Panc1 (cell line): ENCODE measurements around the gene YIF1A. TPM values are rescaled to one million over a fixed set of nuclear protein-coding genes. Genes with fewer than 3 reads are reported as not detected.

Experiments used
- ATAC-seq: fragments of 200-7000 bp; cut with Tn5 transposase; 2 replicates; pipeline ENCODE4 v1.9.1; 2020; ENCODE audit warnings: mild to moderate bottlenecking, moderate library complexity
- BruUV-seq: library from RNA; stranded (reverse); fragments of 400-500 nt; replicated peaks from 2 replicates; lab custom pipeline; 2021; lab: Mats Ljungman, UMichigan
- CTCF ChIA-PET: fragments of 300-600 bp; sonication (Branson Sonifier 250); formaldehyde crosslinking; loops from one replicate; lab custom pipeline; 2022; ENCODE audit warnings: antibody characterized with exemption; lab: Charles Lee
- POLR2A ChIA-PET: fragments of 300-600 bp; sonication (Branson Sonifier 250); formaldehyde crosslinking; loops from one replicate; lab custom pipeline; 2022; ENCODE audit warnings: antibody characterized with exemption; lab: Charles Lee
- DNase-seq: peaks from one replicate; pipeline ENCODE4 v3.0.0-alpha.2; 2010; ENCODE audit warnings: low read depth, low spot score
- H3K27ac ChIP-seq: 2 replicates; pipeline ENCODE4 v1.5.1; 2011; ENCODE audit warnings: mild to moderate bottlenecking, low read length, inconsistent platforms
- H3K27me3 ChIP-seq: fragments of 200-500 bp; sonication (Bioruptor generic); 2 replicates; pipeline ENCODE4 v1.6.0; 2014; ENCODE audit warnings: low read length, inconsistent platforms; ENCODE audit not compliant: control insufficient read depth, insufficient read depth
- H3K36me3 ChIP-seq: fragments of 200-500 bp; sonication (Bioruptor generic); 2 replicates; pipeline ENCODE4 v1.5.1; 2014; ENCODE audit warnings: inconsistent platforms, mild to moderate bottlenecking, low read length, moderate library complexity; ENCODE audit not compliant: control insufficient read depth, insufficient read depth
- H3K4me1 ChIP-seq: 2 replicates; pipeline ENCODE4 v1.5.1; 2011; ENCODE audit warnings: inconsistent platforms, mild to moderate bottlenecking, low read length, moderate library complexity; ENCODE audit not compliant: control insufficient read depth, insufficient read depth
- H3K4me3 ChIP-seq, 2 experiments: 2 replicates each; pipeline ENCODE4 v1.5.1; 2011 to 2012; ENCODE audit warnings: low read depth in 2 of 2, low read length in 2 of 2, mild to moderate bottlenecking in 2 of 2, inconsistent platforms in 1 of 2, moderate library complexity in 1 of 2
- H3K9me3 ChIP-seq: fragments of 200-500 bp; sonication (Bioruptor generic); 2 replicates; pipeline ENCODE4 v1.5.1; 2014; ENCODE audit warnings: low read depth, mild to moderate bottlenecking, inconsistent platforms, low read length, moderate library complexity; ENCODE audit not compliant: control insufficient read depth, insufficient read depth
- CTCF ChIP-seq: fragments of 450-650 bp; IDR thresholded peaks from 2 replicates; pipeline ENCODE4 v1.5.1; 2017; ENCODE audit warnings: mild to moderate bottlenecking
- POLR2AphosphoS5 ChIP-seq: IDR thresholded peaks from 2 replicates; pipeline ENCODE4 v1.6.1; 2012; ENCODE audit warnings: mild to moderate bottlenecking, low read depth, low read length, moderate library complexity
- REST ChIP-seq, 2 experiments: IDR thresholded peaks; 2 replicates each; pipeline ENCODE4 v1.6.1; 2011 to 2012; ENCODE audit warnings: low read depth in 2 of 2, control low read depth in 1 of 2, low read length in 1 of 2, mild to moderate bottlenecking in 1 of 2, moderate library complexity in 1 of 2; ENCODE audit not compliant: insufficient read depth in 1 of 2
- SIN3A ChIP-seq: IDR thresholded peaks from 2 replicates; pipeline ENCODE4 v1.6.1; 2012; ENCODE audit warnings: low read depth, mild to moderate bottlenecking, low read length, moderate library complexity, borderline replicate concordance; ENCODE audit not compliant: insufficient read depth
- TCF7L2 ChIP-seq: IDR thresholded peaks from 2 replicates; pipeline ENCODE4 v1.6.1; 2011; ENCODE audit warnings: mild to moderate bottlenecking, low read depth, low read length, inconsistent platforms
- in situ Hi-C: cut with HindIII; loops from 2 replicates; pipeline ENCODE4 v1.10.0; 2016; ENCODE audit warnings: low sequenced_read_pairs, low pct_unique_long_range_greater_than_20kb
- intact Hi-C: fragments of 100-400 bp; cut with micrococcal nuclease; formaldehyde crosslinking; loops from one replicate; pipeline ENCODE4 v1.10.0; 2022; ENCODE audit not compliant: unreplicated experiment
- total RNA-seq: library from RNA; stranded (reverse); gene quantifications from one replicate; pipeline ENCODE4 v1.2.1, GENCODE V29; 2021; ENCODE audit not compliant: unreplicated experiment

The YIF1A gene
- total RNA-seq, 1 experiment from 2014 or later, result 196 TPM

- Histone ChIP-seq H3K36me3 (no peaks in the 10 kb centered on the region; the same call in none of the 2 replicates), H3K9me3 (no peaks in the 10 kb centered on the region), H3K4me3 (no peak overlapping the region), H3K27ac (no peak overlapping the region), H3K4me1 (peaks cover 42% of the 10 kb centered on the region), H3K27me3 (no peaks in the 10 kb centered on the region)
- CTCF ChIA-PET, result interaction anchor here (0.6 kb wide), 1 partner anchor 470 kb away, joined by 8 read pairs; no protein-coding TSS in a partner anchor
- POLR2A ChIA-PET, result interaction anchor here (0.7 kb wide), 1 partner anchor 29 kb away, joined by 3 read pairs; no protein-coding TSS in a partner anchor
- no peak for ATAC-seq
- in situ Hi-C loops (no loop called here), intact Hi-C loops (no loop called here)
- no peak for TF ChIP-seq REST (IDR thresholded peaks at IDR 0.05; ENCODE audit: insufficient read depth in 1 of 2, low read depth in 2 of 2, low read length in 1 of 2)
- no peak for TF ChIP-seq SIN3A
- TF ChIP-seq POLR2AphosphoS5, result no peak
- no peak for TF ChIP-seq CTCF
- no peak for TF ChIP-seq TCF7L2
- no TSS peak for BruUV-seq
- no peak for DNase-seq
Measured at GRCh38 chr11:66283461-66284105, 5.4 kb downstream of the YIF1A start.

- no peaks in the 10 kb centered on the region; the same call in 1 of the 2 replicates for H3K36me3 ChIP-seq
- DNase-seq, result peak; percentile 51
- ChIA-PET CTCF (interaction anchor here (0.5 to 1.5 kb wide), 4 partner anchors 24 to 291 kb away, joined by 3 read pairs; no protein-coding TSS in a partner anchor), POLR2A (no interaction called here)
- peak; percentile 85 for ATAC-seq
- no peak for TF ChIP-seq TCF7L2
- TF ChIP-seq SIN3A, result no peak
- TF ChIP-seq CTCF, result peak; percentile 99
- 0 out of 4 replicates have a peak, but pooled peaks of 1 of the 2 experiments have one; percentile 63 for TF ChIP-seq REST (IDR thresholded peaks at IDR 0.05; ENCODE audit: insufficient read depth in 1 of 2, low read depth in 2 of 2, low read length in 1 of 2)
- peak; percentile 68; the same call in 1 of the 2 replicates for TF ChIP-seq POLR2AphosphoS5
- peaks cover 35% of the 10 kb centered on the region for H3K4me1 ChIP-seq
- H3K4me3 ChIP-seq, result no peak overlapping the region
- H3K27ac ChIP-seq, result no peak overlapping the region
- no peaks in the 10 kb centered on the region for H3K27me3 ChIP-seq
- in situ Hi-C loops (no loop called here), intact Hi-C loops (no loop called here)
- no peaks in the 10 kb centered on the region for H3K9me3 ChIP-seq
- BruUV-seq, result no TSS peak
Measured at GRCh38 chr11:66282468-66283455, 6.2 kb downstream of the YIF1A start.
